Panc1 (cell line): ENCODE measurements around the gene BEGAIN.

ENCODE experiments used
- CTCF ChIP-seq: fragments of 450-650 bp; IDR thresholded peaks from 2 replicates; pipeline ENCODE4 v1.5.1; 2017; ENCODE audit warnings: mild to moderate bottlenecking
- POLR2AphosphoS5 ChIP-seq: IDR thresholded peaks from 2 replicates; pipeline ENCODE4 v1.6.1; 2012; ENCODE audit warnings: mild to moderate bottlenecking, low read depth, low read length, moderate library complexity
- SIN3A ChIP-seq: IDR thresholded peaks from 2 replicates; pipeline ENCODE4 v1.6.1; 2012; ENCODE audit warnings: low read depth, mild to moderate bottlenecking, low read length, moderate library complexity, borderline replicate concordance; ENCODE audit not compliant: insufficient read depth
- TCF7L2 ChIP-seq: IDR thresholded peaks from 2 replicates; pipeline ENCODE4 v1.6.1; 2011; ENCODE audit warnings: mild to moderate bottlenecking, low read depth, low read length, inconsistent platforms

GRCh38 chr14:100564512-100564911 lies 22.7 kb downstream of the BEGAIN start:
- TF ChIP-seq CTCF (no peak), TCF7L2 (no peak), SIN3A (no peak), POLR2AphosphoS5 (no peak)
